Right lobe of liver (tissue), 6 donors: Measurements from ENCODE around the gene MYLIP. TPM values are rescaled to one million over a fixed set of nuclear protein-coding genes. Genes with fewer than 3 reads are reported as not detected.

Experiments
- ATAC-seq, 4 donors: fragments of 200-7000 bp; cut with Tn5 transposase; one replicate each; pipeline ENCODE4 v1.9.1; 2020; ENCODE audit warnings: mild to moderate bottlenecking in 4 of 4, moderate library complexity in 4 of 4
- DNase-seq, 3 donors: peaks; one replicate each; pipeline ENCODE4 v3.0.0-alpha.2; 2020
- H3K27ac ChIP-seq, 3 donors: fragments of 200-600 bp; one replicate each; pipeline ENCODE4 v1.8.0; 2022
- H3K27me3 ChIP-seq, 2 donors: fragments of 200-600 bp; one replicate each; pipeline ENCODE4 v1.8.0; 2022
- H3K36me3 ChIP-seq, 4 donors: fragments of 200-600 bp; sonication (generic) in 1 of 4; one replicate each; pipeline versions ENCODE4 v1.5.1 to v1.8.0; 2017 to 2022; ENCODE audit warnings: control low read depth in 1 of 4
- H3K4me1 ChIP-seq, 4 donors: fragments of 200-600 bp; sonication (generic) in 1 of 4; one replicate each; pipeline versions ENCODE4 v1.5.1 to v1.8.0; 2017 to 2022; ENCODE audit warnings: control low read depth in 1 of 4
- H3K4me3 ChIP-seq, 3 donors: fragments of 200-600 bp; one replicate each; pipeline ENCODE4 v1.8.0; 2022
- H3K9me3 ChIP-seq, 4 donors: fragments of 200-600 bp; sonication (generic) in 1 of 4; one replicate each; pipeline versions ENCODE4 v1.5.1 to v1.8.0; 2017 to 2022; ENCODE audit warnings: control low read depth in 1 of 4
- CTCF ChIP-seq, 4 donors: fragments of 200-600 bp in 3 of 4; fragments of 450-650 bp in 1 of 4; IDR thresholded peaks; one replicate each; pipeline versions ENCODE4 v1.5.1 to v1.8.0; 2016 to 2022; ENCODE audit warnings: antibody characterized with exemption in 4 of 4, mild to moderate bottlenecking in 2 of 4
- POLR2A ChIP-seq: fragments of 450-650 bp; IDR thresholded peaks from one replicate; pipeline ENCODE4 v1.6.1; 2017; ENCODE audit warnings: antibody characterized with exemption, mild to moderate bottlenecking
- WGBS: methylation state at CpG from one replicate; pipeline ENCODE4 v1.1.6; 2018; ENCODE audit warnings: low coverage, low lambda C conversion rate; ENCODE audit not compliant: insufficient coverage; ENCODE audit errors: missing lambda C conversion rate; 5-methylcytosine and 5-hydroxymethylcytosine counted together
- intact Hi-C, 2 donors: fragments of 100-400 bp; cut with DNase I; formaldehyde crosslinking; loops; one replicate each; pipeline versions ENCODE4 v1.11.2 to v1.14.1; 2022
- total RNA-seq, 6 experiments: library from RNA; depleted of rRNA in 2 of 6; stranded (reverse); fragments of >200 nt in 2 of 6; fragmentation: NEBNext Ultra II Directional in 3 of 6; extraction: Animal tissue kit (Norgen Biotek cat#: 25700) in 3 of 6; gene quantifications; one replicate each; pipeline versions ENCODE4 v1.1.0 to v1.2.4, GENCODE V29; 2016 to 2023
- donor health status: DM: no; HTN: yes; CAD: no.
- donor health status: DM: no; HTN: no; CAD: no.
- donor health status: DM: no; HTN: no; CAD: no.
- donor health status: DM: no; HTN: yes; CAD: no.
- donor health status: DM: no; HTN: yes; CAD: no.

Gene MYLIP
- total RNA-seq, 6 experiments from 2014 or later: 2.0 to 5.3 (median 2.8) TPM

GRCh38 chr6:16130437-16130891 is 1.6 kb downstream of the MYLIP start:
- peak overlapping the region; percentile 52 to 91 (median 84) for H3K27ac ChIP-seq
- peak overlapping the region; percentile 84 to 99 (median 97) for H3K4me3 ChIP-seq
- H3K9me3 ChIP-seq: no peaks in the 10 kb centered on the region
- DNase-seq: no peak
- H3K27me3 ChIP-seq: no peaks in the 10 kb centered on the region
- H3K4me1 ChIP-seq: peaks cover 0 to 14% (median 0%) of the 10 kb centered on the region in 4 donors
- no peak for ATAC-seq
- 25% methylated on average over 8 of the region's 8 CpGs for WGBS
- no peak for TF ChIP-seq POLR2A
- TF ChIP-seq CTCF (IDR thresholded peaks at IDR 0.05): no peak
- H3K36me3 ChIP-seq: no peaks in the 10 kb centered on the region
- intact Hi-C loops: no loop called here

- TF ChIP-seq POLR2A (no peak), CTCF (IDR thresholded peaks at IDR 0.05) (no peak)
- peaks cover 0 to 14% (median 0%) of the 10 kb centered on the region in 4 donors for H3K4me1 ChIP-seq
- no peaks in the 10 kb centered on the region for H3K36me3 ChIP-seq
- H3K9me3 ChIP-seq: no peaks in the 10 kb centered on the region
- H3K27ac ChIP-seq: peak overlapping the region; percentile 52 to 91 (median 84)
- intact Hi-C loops: no loop called here
- no peaks in the 10 kb centered on the region for H3K27me3 ChIP-seq
- WGBS: 16% methylated on average over 3 of the region's 3 CpGs
- peak; percentile 51 to 70 (median 56) for ATAC-seq
- H3K4me3 ChIP-seq: peak overlapping the region; percentile 84 to 99 (median 97)
- DNase-seq: no peak
These were observed 2.1 kb downstream of the MYLIP start for GRCh38 chr6:16130932-16131387.

- no peaks in the 10 kb centered on the region for H3K9me3 ChIP-seq
- peaks cover 0 to 14% (median 1%) of the 10 kb centered on the region in 4 donors for H3K4me1 ChIP-seq
- ATAC-seq (no peak), DNase-seq (no peak)
- TF ChIP-seq POLR2A (no peak), CTCF (IDR thresholded peaks at IDR 0.05) (no peak)
- no peak overlapping the region for H3K27ac ChIP-seq
- no peaks in the 10 kb centered on the region for H3K27me3 ChIP-seq
- H3K36me3 ChIP-seq: no peaks in the 10 kb centered on the region
- H3K4me3 ChIP-seq: no peak overlapping the region
- intact Hi-C loops: no loop called here
These were observed 4.0 kb downstream of the MYLIP start for GRCh38 chr6:16132909-16133308.

GRCh38 chr6:16134430-16134829 is 5.5 kb downstream of the MYLIP start:
- ATAC-seq (no peak), DNase-seq (no peak)
- WGBS: 14% methylated on average over 1 of the region's 1 CpG
- Histone ChIP-seq H3K27ac (no peak overlapping the region), H3K4me1 (peaks cover 0 to 14% (median 1%) of the 10 kb centered on the region in 4 donors), H3K27me3 (no peaks in the 10 kb centered on the region), H3K4me3 (no peak overlapping the region), H3K36me3 (no peaks in the 10 kb centered on the region), H3K9me3 (no peaks in the 10 kb centered on the region)
- TF ChIP-seq POLR2A (no peak), CTCF (IDR thresholded peaks at IDR 0.05) (no peak)
- intact Hi-C loops: no loop called here

GRCh38 chr6:16135066-16135465 is 6.2 kb downstream of the MYLIP start:
- H3K4me1 ChIP-seq: peaks cover 0 to 13% (median 1%) of the 10 kb centered on the region in 4 donors
- intact Hi-C loops: no loop called here
- TF ChIP-seq POLR2A (no peak), CTCF (IDR thresholded peaks at IDR 0.05) (no peak)
- DNase-seq (no peak), ATAC-seq (no peak)
- no peaks in the 10 kb centered on the region for H3K27me3 ChIP-seq
- H3K9me3 ChIP-seq: no peaks in the 10 kb centered on the region
- H3K4me3 ChIP-seq: no peak overlapping the region
- H3K27ac ChIP-seq: no peak overlapping the region
- H3K36me3 ChIP-seq: no peaks in the 10 kb centered on the region
